HCT116 (cell line): ENCODE measurements around the gene FNBP1. TPM values are rescaled to one million over a fixed set of nuclear protein-coding genes. Genes with fewer than 3 reads are reported as not detected.

Source experiments
- ATAC-seq: fragments of 200-7000 bp; cut with Tn5 transposase; 2 replicates; pipeline ENCODE4 v1.9.1; 2020; ENCODE audit warnings: mild to moderate bottlenecking, moderate library complexity
- BruUV-seq: library from RNA; stranded (reverse); fragments of 400-500 nt; replicated peaks from 2 replicates; lab custom pipeline; 2021; lab: Mats Ljungman, UMichigan
- CTCF ChIA-PET: fragments of 300-600 bp; sonication (Branson Sonifier 250); formaldehyde crosslinking; loops from one replicate; lab custom pipeline; 2021; ENCODE audit warnings: antibody characterized with exemption; lab: Charles Lee
- POLR2A ChIA-PET: fragments of 300-600, 350-600 bp; sonication (Branson Sonifier 250); formaldehyde crosslinking; loops from one replicate; lab custom pipeline; 2021; ENCODE audit warnings: antibody characterized with exemption; lab: Charles Lee
- RAD21 ChIA-PET, 2 experiments: fragments of 300-600 bp; sonication (Branson Sonifier 250); formaldehyde crosslinking; loops; one replicate each; lab custom pipeline; 2023; ENCODE audit warnings: low total read pairs in 2 of 2; ENCODE audit not compliant: uncharacterized antibody in 2 of 2, unreplicated experiment in 2 of 2, low non-redundant PET in 1 of 2; lab: Charles Lee
- DNase-seq: peaks from one replicate; pipeline ENCODE4 v3.0.0-alpha.2; 2010; ENCODE audit warnings: low read depth, low spot score
- H2AFZ ChIP-seq: fragments of 200-600 bp; shearing (Covaris generic), sonication (generic); 2 replicates; pipeline ENCODE4 v1.6.1; 2017; ENCODE audit warnings: low read depth, mixed run types, mixed read lengths, antibody characterized with exemption, low read length; ENCODE audit not compliant: poor library complexity, severe bottlenecking
- H3K27ac ChIP-seq: 2 replicates; pipeline ENCODE4 v1.5.1; 2012; ENCODE audit warnings: low read depth, low read length
- H3K27me3 ChIP-seq: fragments of 200-600 bp; sonication (generic); 2 replicates; pipeline ENCODE4 v1.6.1; 2016; ENCODE audit warnings: mixed run types, low read length, mixed read lengths; ENCODE audit not compliant: insufficient read depth
- H3K36me3 ChIP-seq, 2 experiments: fragments of 200-500 bp in 1 of 2; fragments of 200-600 bp in 1 of 2; sonication (Bioruptor generic) in 1 of 2; sonication (generic) in 1 of 2; 2 replicates each; pipeline versions ENCODE4 v1.5.1 to v1.6.1; 2014 to 2016; ENCODE audit warnings: low read length in 2 of 2, inconsistent platforms in 1 of 2, mixed read lengths in 1 of 2, mixed run types in 1 of 2; ENCODE audit not compliant: insufficient read depth in 2 of 2, control insufficient read depth in 1 of 2
- H3K4me1 ChIP-seq, 2 experiments: fragments of 200-600 bp in 1 of 2; sonication (generic) in 1 of 2; 2 replicates each; pipeline versions ENCODE4 v1.5.1 to v1.6.1; 2012 to 2017; ENCODE audit warnings: low read length in 2 of 2, inconsistent platforms in 1 of 2, mild to moderate bottlenecking in 1 of 2, mixed read lengths in 1 of 2, mixed run types in 1 of 2, moderate library complexity in 1 of 2; ENCODE audit not compliant: insufficient read depth in 2 of 2, control insufficient read depth in 1 of 2
- H3K4me2 ChIP-seq: fragments of 200-600 bp; sonication (generic); 2 replicates; pipeline ENCODE4 v1.6.1; 2017; ENCODE audit warnings: mixed run types, low read length, mixed read lengths
- H3K4me3 ChIP-seq, 2 experiments: fragments of 200-600 bp in 1 of 2; sonication (generic) in 1 of 2; replicated peaks in 1 of 2; 2 replicates each; pipeline ENCODE4 v1.5.1; 2011 to 2016; ENCODE audit warnings: low read length in 2 of 2, control low read depth in 1 of 2, low read depth in 1 of 2, mild to moderate bottlenecking in 1 of 2, mixed read lengths in 1 of 2, mixed run types in 1 of 2
- H3K79me2 ChIP-seq: fragments of 200-600 bp; sonication (generic); 2 replicates; pipeline ENCODE4 v1.6.1; 2017; ENCODE audit warnings: mild to moderate bottlenecking, mixed run types, low read length, moderate library complexity, mixed read lengths; ENCODE audit not compliant: insufficient read depth
- H3K9ac ChIP-seq: fragments of 200-600 bp; sonication (generic); 2 replicates; pipeline ENCODE4 v1.6.1; 2016; ENCODE audit warnings: low read length, mixed read lengths
- H3K9me2 ChIP-seq: fragments of 200-600 bp; sonication (generic), shearing (Covaris generic); 2 replicates; pipeline ENCODE4 v1.6.1; 2017; ENCODE audit warnings: mixed run types, mild to moderate bottlenecking, moderate library complexity; ENCODE audit not compliant: insufficient read depth
- H3K9me3 ChIP-seq, 2 experiments: fragments of 200-500 bp in 1 of 2; fragments of 200-600 bp in 1 of 2; sonication (Bioruptor generic) in 1 of 2; sonication (generic) in 1 of 2; 2 replicates each; pipeline ENCODE4 v1.6.1; 2014 to 2017; ENCODE audit warnings: low read length in 2 of 2, mixed read lengths in 2 of 2, inconsistent platforms in 1 of 2, low read depth in 1 of 2, mild to moderate bottlenecking in 1 of 2, mixed run types in 1 of 2, moderate library complexity in 1 of 2; ENCODE audit not compliant: control insufficient read depth in 1 of 2, insufficient read depth in 1 of 2
- H4K20me1 ChIP-seq: fragments of 200-600 bp; sonication (generic), shearing (Covaris generic); 2 replicates; pipeline ENCODE4 v1.6.1; 2017; ENCODE audit warnings: mixed run types, mild to moderate bottlenecking, moderate library complexity; ENCODE audit not compliant: insufficient read depth
- CBX3 ChIP-seq: IDR thresholded peaks from 2 replicates; pipeline ENCODE4 v1.6.1; 2012; ENCODE audit warnings: low read depth
- CTCF ChIP-seq, 3 experiments: fragments of 200-600 bp in 1 of 3; sonication (generic) in 1 of 3; IDR thresholded peaks in 2 of 3; conservative IDR thresholded peaks in 1 of 3; 2 replicates each; pipeline ENCODE4 v1.5.1; 2012 to 2017; ENCODE audit warnings: low read depth in 2 of 3, low read length in 2 of 3, antibody characterized with exemption in 1 of 3, borderline replicate concordance in 1 of 3, control low read depth in 1 of 3, mild to moderate bottlenecking in 1 of 3, mixed read lengths in 1 of 3, mixed run types in 1 of 3, moderate library complexity in 1 of 3; ENCODE audit not compliant: insufficient read depth in 1 of 3
- EGR1 ChIP-seq: IDR thresholded peaks from 2 replicates; pipeline ENCODE4 v1.6.1; 2012; ENCODE audit warnings: low read depth
- EZH2 ChIP-seq: fragments of 200-600 bp; sonication (generic); IDR thresholded peaks from 2 replicates; pipeline ENCODE4 v1.6.1; 2017; ENCODE audit warnings: antibody characterized with exemption, mixed run types
- FOSL1 ChIP-seq: IDR thresholded peaks from 2 replicates; pipeline ENCODE4 v1.6.1; 2012; ENCODE audit warnings: low read depth
- JUND ChIP-seq: IDR thresholded peaks from 2 replicates; pipeline ENCODE4 v1.6.1; 2012
- MAX ChIP-seq: IDR thresholded peaks from 2 replicates; pipeline ENCODE4 v1.6.1; 2012
- POLR2A ChIP-seq: IDR thresholded peaks from 2 replicates; pipeline ENCODE4 v1.7.0; 2011; ENCODE audit warnings: borderline replicate concordance; ENCODE audit not compliant: insufficient read depth, insufficient read length; ENCODE audit errors: extremely low read depth
- POLR2AphosphoS5 ChIP-seq: IDR thresholded peaks from 2 replicates; pipeline ENCODE4 v1.6.1; 2011; ENCODE audit warnings: mild to moderate bottlenecking, low read depth, low read length, moderate library complexity
- SP1 ChIP-seq: IDR thresholded peaks from 2 replicates; pipeline ENCODE4 v1.6.1; 2012; ENCODE audit warnings: low read depth
- YY1 ChIP-seq: IDR thresholded peaks from 2 replicates; pipeline ENCODE4 v1.6.1; 2011; ENCODE audit warnings: low read length, low read depth, moderate library complexity, mild to moderate bottlenecking; ENCODE audit not compliant: insufficient replicate concordance; ENCODE audit errors: extremely low read depth
- ZBTB33 ChIP-seq: IDR thresholded peaks from 2 replicates; pipeline ENCODE4 v1.6.1; 2011; ENCODE audit warnings: mild to moderate bottlenecking, low read length, moderate library complexity; ENCODE audit not compliant: insufficient replicate concordance; ENCODE audit errors: extremely low read depth
- ZNF274 ChIP-seq: fragments of 200-500 bp; sonication (Bioruptor generic); IDR thresholded peaks from 2 replicates; pipeline ENCODE4 v1.6.1; 2014; ENCODE audit warnings: mild to moderate bottlenecking, low read depth, low read length, inconsistent platforms
- intact Hi-C: fragments of 100-400 bp; cut with micrococcal nuclease; formaldehyde crosslinking; loops from 2 replicates; pipeline ENCODE4 v1.10.0; 2022
- total RNA-seq: library from RNA; stranded (reverse); gene quantifications from one replicate; pipeline ENCODE4 v1.2.1, GENCODE V29; 2021; ENCODE audit not compliant: unreplicated experiment
- TF ChIP-seq, protein P1 (sequence below): IDR thresholded peaks from 2 replicates; pipeline ENCODE4 v1.6.1; 2012

Gene FNBP1
- total RNA-seq, 1 experiment from 2014 or later, result 25.0 TPM

GRCh38 chr9:129919841-129920240, 123.1 kb downstream of the FNBP1 start:
- Histone ChIP-seq H3K4me1 (no peaks in the 10 kb centered on the region), H4K20me1 (no peaks in the 10 kb centered on the region), H3K9me2 (no peaks in the 10 kb centered on the region), H3K4me2 (no peak overlapping the region), H3K9ac (no peak overlapping the region), H2AFZ (no peak overlapping the region), H3K27me3 (no peaks in the 10 kb centered on the region), H3K79me2 (no peaks in the 10 kb centered on the region), H3K4me3 (no peak overlapping the region), H3K27ac (no peak overlapping the region), H3K36me3 (0 out of 4 replicates have a peak, but pooled peaks cover 0 to 1% of the 10 kb centered on the region in 2 experiments), H3K9me3 (no peaks in the 10 kb centered on the region)
- CTCF ChIA-PET, result no interaction called here
- TF ChIP-seq, protein P1, sequence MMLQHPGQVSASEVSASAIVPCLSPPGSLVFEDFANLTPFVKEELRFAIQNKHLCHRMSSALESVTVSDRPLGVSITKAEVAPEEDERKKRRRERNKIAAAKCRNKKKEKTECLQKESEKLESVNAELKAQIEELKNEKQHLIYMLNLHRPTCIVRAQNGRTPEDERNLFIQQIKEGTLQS, result no peak
- no peak for TF ChIP-seq CTCF (IDR thresholded peaks at IDR 0.05 in 2 of 3, conservative IDR thresholded peaks at IDR 0.05 in 1 of 3; ENCODE audit: borderline replicate concordance in 1 of 3, insufficient read depth in 1 of 3, low read depth in 2 of 3, low read length in 2 of 3)
- TF ChIP-seq ZNF274, result no peak
- TF ChIP-seq ZBTB33, result no peak
- no peak for TF ChIP-seq YY1
- TF ChIP-seq JUND, result no peak
- TF ChIP-seq CBX3, result no peak
- no peak for TF ChIP-seq MAX
- TF ChIP-seq FOSL1, result no peak
- no peak for TF ChIP-seq EZH2
- no peak for TF ChIP-seq POLR2AphosphoS5
- TF ChIP-seq EGR1, result no peak
- no peak for TF ChIP-seq SP1
- TF ChIP-seq POLR2A, result no peak
- RAD21 ChIA-PET, result no interaction called here
- ATAC-seq, result no peak
- DNase-seq, result no peak
- intact Hi-C loops, result no loop called here
- POLR2A ChIA-PET, result no interaction called here
- no TSS peak for BruUV-seq
